Measurements from ENCODE around the gene DNAJC2. TPM values are rescaled to one million over a fixed set of nuclear protein-coding genes. Genes with fewer than 3 reads are reported as not detected.
A peak's percentile ranks its signal among the peaks of the same experiment; 100 is the strongest.

The DNAJC2 gene
- total RNA-seq: 10 to 100 TPM; 34.4 to 68.4 TPM

DNA sequence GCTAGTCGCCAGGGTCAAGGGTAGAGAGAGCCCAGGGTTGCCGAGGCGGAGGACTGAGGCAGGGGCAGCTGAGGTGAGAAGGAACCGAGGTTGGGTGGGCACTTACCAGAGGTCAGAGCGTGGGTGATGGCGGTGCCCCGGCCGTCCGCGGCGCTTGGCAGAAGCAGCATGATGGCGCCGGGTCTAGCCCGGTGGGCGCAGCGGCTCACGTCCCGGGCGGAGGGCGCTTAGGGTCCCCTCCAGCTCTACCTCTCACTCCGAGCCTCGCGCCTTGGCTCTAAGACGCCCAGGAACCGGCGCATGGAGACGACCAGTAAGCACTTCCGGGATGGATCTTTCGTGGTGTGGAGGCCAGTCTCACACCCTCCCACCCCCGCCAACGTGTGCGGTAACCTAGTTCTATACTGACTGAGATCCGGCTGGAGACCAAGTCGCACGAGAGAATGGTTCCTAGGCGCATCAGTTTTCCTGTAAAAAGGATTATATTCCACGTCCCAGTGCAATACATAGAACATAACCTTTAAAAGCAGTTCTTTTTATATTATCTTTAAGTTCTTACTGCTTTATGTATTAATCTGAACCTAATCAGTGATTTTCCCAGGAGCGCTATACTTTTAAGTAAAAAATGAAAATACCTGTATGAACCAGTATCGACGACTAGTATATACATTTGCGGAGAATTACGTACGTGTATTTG is at the start of gene DNAJC2:
Gene DNAJC2 (minus strand): TSS at position 315 of the 697 bp plus-strand sequence. CDS start 145 bp downstream, at position 170.
- DNase-seq (ENCODE audit: low spot score): peak; percentile 93
- peaks cover 52 to 61% of the 10 kb centered on the region in 2 donors for H3K4me1 Mint-ChIP-seq (ENCODE audit: low read depth in 2 of 2)

DNA sequence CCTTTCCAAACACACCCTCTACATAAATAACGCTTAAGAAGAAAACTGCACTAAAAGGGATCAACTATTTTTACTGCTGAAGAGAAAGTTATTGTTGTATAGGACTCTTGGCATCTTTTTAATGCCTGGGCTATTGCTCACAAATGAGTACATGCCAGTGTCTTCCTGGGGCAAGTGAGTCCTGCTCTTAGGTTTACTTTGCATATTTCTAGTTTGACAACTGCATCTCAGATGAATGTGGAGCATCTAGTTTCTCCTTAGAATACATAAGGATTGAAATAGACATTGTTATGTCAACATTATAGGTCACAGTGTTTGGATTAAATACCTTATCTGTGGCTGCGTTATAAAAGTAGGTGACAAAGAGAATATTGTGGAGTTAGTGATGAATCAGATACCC is 47.4 kb upstream of the DNAJC2 start:
- DNase-seq (ENCODE audit: low spot score) (no peak), ATAC-seq (no peak)
- Mint-ChIP-seq H3K9me3 (no peaks in the 10 kb centered on the region), H3K4me1 (ENCODE audit: low read depth in 2 of 2) (no peaks in the 10 kb centered on the region), H3K36me3 (no peaks in the 10 kb centered on the region), H3K4me3 (no peak overlapping the region), H3K27me3 (peaks cover 12 to 27% of the 10 kb centered on the region in 2 donors), H3K27ac (no peak overlapping the region)

More for the DNA sequence above, at the start of gene DNAJC2:
- Mint-ChIP-seq H3K27me3 (no peaks in the 10 kb centered on the region), H3K36me3 (peaks cover 24% of the 10 kb centered on the region), H3K27ac (peak within 1 kb of the TSS; percentile 98 to 100), H3K4me3 (peak within 1 kb of the TSS; percentile 99), H3K9me3 (no peaks in the 10 kb centered on the region)
- ATAC-seq: peak; percentile 97 to 98

GRCh38 chr7:103391150-103391549 is 46.6 kb upstream of the DNAJC2 start:
- Mint-ChIP-seq H3K4me3 (no peak overlapping the region), H3K27me3 (peaks cover 9 to 21% of the 10 kb centered on the region in 2 donors), H3K27ac (no peak overlapping the region), H3K36me3 (no peaks in the 10 kb centered on the region), H3K4me1 (ENCODE audit: low read depth in 2 of 2) (no peaks in the 10 kb centered on the region), H3K9me3 (no peaks in the 10 kb centered on the region)
- ATAC-seq (no peak), DNase-seq (ENCODE audit: low spot score) (no peak)

- no peaks in the 10 kb centered on the region for H3K36me3 Mint-ChIP-seq
- no peak overlapping the region for H3K27ac Mint-ChIP-seq
- peaks cover 11 to 18% of the 10 kb centered on the region in 2 donors for H3K27me3 Mint-ChIP-seq
- H3K4me3 Mint-ChIP-seq: no peak overlapping the region
- no peaks in the 10 kb centered on the region for H3K9me3 Mint-ChIP-seq
- DNase-seq (ENCODE audit: low spot score) (no peak), ATAC-seq (no peak)
- H3K4me1 Mint-ChIP-seq (ENCODE audit: low read depth in 2 of 2): no peaks in the 10 kb centered on the region
These were observed 44.7 kb upstream of the DNAJC2 start for GRCh38 chr7:103389263-103389662.

- Mint-ChIP-seq H3K9me3 (no peaks in the 10 kb centered on the region), H3K4me3 (no peak overlapping the region), H3K27me3 (peaks cover 11 to 18% of the 10 kb centered on the region in 2 donors), H3K4me1 (ENCODE audit: low read depth in 2 of 2) (no peaks in the 10 kb centered on the region), H3K36me3 (no peaks in the 10 kb centered on the region), H3K27ac (no peak overlapping the region)
- ATAC-seq (no peak), DNase-seq (ENCODE audit: low spot score) (no peak)
These were observed 44.0 kb upstream of the DNAJC2 start for GRCh38 chr7:103388469-103389140.

DNA sequence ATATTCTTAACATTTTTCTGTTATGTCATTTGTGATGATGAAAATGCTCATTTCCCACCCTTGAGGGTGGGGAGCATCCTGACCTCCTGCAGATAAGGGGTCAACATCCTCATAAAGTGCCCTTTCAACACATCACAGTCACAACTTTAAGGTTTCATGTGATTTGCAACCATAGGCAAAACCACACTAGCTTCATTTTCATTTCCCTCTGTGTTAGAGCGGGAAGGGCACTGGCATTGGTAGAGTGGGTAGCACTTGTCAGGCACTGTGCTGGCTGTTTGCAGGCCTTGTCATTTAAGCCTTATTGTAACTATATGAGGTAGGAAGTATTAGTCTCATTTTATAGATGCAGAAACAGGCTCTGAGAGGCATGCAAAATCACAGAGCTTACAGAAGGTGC is 42.7 kb upstream of the DNAJC2 start:
- ATAC-seq (no peak), DNase-seq (ENCODE audit: low spot score) (no peak)
- Mint-ChIP-seq H3K4me3 (no peak overlapping the region), H3K4me1 (ENCODE audit: low read depth in 2 of 2) (no peaks in the 10 kb centered on the region), H3K9me3 (no peaks in the 10 kb centered on the region), H3K27ac (no peak overlapping the region), H3K27me3 (peaks cover 11 to 18% of the 10 kb centered on the region in 2 donors), H3K36me3 (no peaks in the 10 kb centered on the region)

- H3K27me3 Mint-ChIP-seq: peaks cover 9 to 13% of the 10 kb centered on the region in 2 donors
- H3K36me3 Mint-ChIP-seq: no peaks in the 10 kb centered on the region
- no peaks in the 10 kb centered on the region for H3K4me1 Mint-ChIP-seq (ENCODE audit: low read depth in 2 of 2)
- ATAC-seq (no peak), DNase-seq (ENCODE audit: low spot score) (no peak)
- no peak overlapping the region for H3K4me3 Mint-ChIP-seq
- H3K9me3 Mint-ChIP-seq: no peaks in the 10 kb centered on the region
- no peak overlapping the region for H3K27ac Mint-ChIP-seq
These were observed 37.5 kb upstream of the DNAJC2 start for GRCh38 chr7:103382032-103382402.

DNA sequence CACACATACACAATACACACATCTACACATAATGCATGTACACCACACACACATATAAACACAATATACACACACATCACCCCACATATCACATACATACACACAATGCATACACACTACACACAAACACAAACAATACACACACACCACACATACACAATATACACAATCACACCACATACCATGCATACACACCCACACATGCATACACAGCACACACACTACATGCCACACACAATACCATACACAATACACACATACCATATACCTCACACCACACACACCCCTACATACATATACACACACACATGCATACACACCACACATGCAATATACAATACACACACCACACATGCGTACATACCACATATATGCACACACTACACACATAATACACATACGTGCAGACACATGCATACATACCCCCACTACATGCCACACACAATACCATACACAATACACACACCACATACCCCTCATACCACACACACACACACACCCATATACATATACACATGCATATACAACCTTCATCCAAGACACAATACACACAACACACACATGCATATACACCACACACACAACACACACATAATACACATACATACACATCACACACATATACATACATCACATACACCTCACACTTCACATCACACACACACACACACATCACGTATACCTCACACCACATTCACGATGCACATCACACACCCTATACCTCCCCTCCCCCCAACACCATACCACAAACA is 36.9 kb upstream of the DNAJC2 start:
- no peaks in the 10 kb centered on the region for H3K4me1 Mint-ChIP-seq (ENCODE audit: low read depth in 2 of 2)
- H3K9me3 Mint-ChIP-seq: no peaks in the 10 kb centered on the region
- H3K36me3 Mint-ChIP-seq: no peaks in the 10 kb centered on the region
- no peak for ATAC-seq
- H3K27me3 Mint-ChIP-seq: peaks cover 9 to 18% of the 10 kb centered on the region in 2 donors
- no peak overlapping the region for H3K27ac Mint-ChIP-seq
- no peak for DNase-seq (ENCODE audit: low spot score)
- no peak overlapping the region for H3K4me3 Mint-ChIP-seq

DNA sequence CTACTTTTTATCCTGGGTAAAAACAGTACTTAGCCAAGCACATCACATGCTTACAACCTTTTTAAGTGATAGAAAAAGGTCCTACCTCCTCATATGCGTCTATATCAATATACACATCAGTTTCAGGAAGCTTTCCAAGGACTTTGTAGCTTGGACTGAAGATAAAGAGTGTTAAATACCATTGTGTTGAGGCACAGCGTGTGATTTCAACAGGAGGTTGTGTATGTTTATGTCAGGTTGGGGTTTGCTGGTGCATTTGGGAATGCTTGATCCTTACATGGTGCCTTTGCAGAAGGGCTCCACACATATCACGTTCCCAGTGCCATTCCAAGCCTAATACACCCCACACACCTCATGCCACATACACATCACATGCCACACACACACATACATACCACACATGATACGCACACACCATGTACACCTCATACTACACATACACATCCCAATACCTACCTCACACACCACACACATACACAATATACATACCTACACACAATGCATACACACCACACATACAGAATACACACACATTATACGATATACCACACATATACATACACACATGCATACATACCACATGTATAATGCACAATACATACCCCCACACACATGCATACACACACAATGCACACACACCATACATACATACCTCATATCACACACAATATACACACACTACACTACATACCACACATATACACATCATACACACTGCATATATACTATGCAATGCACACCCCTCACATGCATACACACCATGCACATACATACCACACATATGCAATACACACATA is 36.0 kb upstream of the DNAJC2 start:
- Mint-ChIP-seq H3K9me3 (no peaks in the 10 kb centered on the region), H3K4me3 (no peak overlapping the region), H3K27me3 (peaks cover 9 to 18% of the 10 kb centered on the region in 2 donors), H3K4me1 (ENCODE audit: low read depth in 2 of 2) (no peaks in the 10 kb centered on the region), H3K36me3 (no peaks in the 10 kb centered on the region), H3K27ac (no peak overlapping the region)
- DNase-seq (ENCODE audit: low spot score) (no peak), ATAC-seq (no peak)

GRCh38 chr7:103379270-103379975 is 34.9 kb upstream of the DNAJC2 start:
- Mint-ChIP-seq H3K9me3 (no peaks in the 10 kb centered on the region), H3K36me3 (no peaks in the 10 kb centered on the region), H3K4me3 (no peak overlapping the region), H3K27ac (no peak overlapping the region), H3K4me1 (ENCODE audit: low read depth in 2 of 2) (no peaks in the 10 kb centered on the region), H3K27me3 (peaks cover 6 to 18% of the 10 kb centered on the region in 2 donors)
- DNase-seq (ENCODE audit: low spot score) (no peak), ATAC-seq (no peak)

- ATAC-seq (no peak), DNase-seq (ENCODE audit: low spot score) (no peak)
- Mint-ChIP-seq H3K4me3 (no peak overlapping the region), H3K27me3 (peaks cover 6 to 18% of the 10 kb centered on the region in 2 donors), H3K9me3 (no peaks in the 10 kb centered on the region), H3K27ac (no peak overlapping the region), H3K36me3 (no peaks in the 10 kb centered on the region), H3K4me1 (ENCODE audit: low read depth in 2 of 2) (no peaks in the 10 kb centered on the region)
These were observed 29.5 kb upstream of the DNAJC2 start for GRCh38 chr7:103373866-103374643.

- no peak for ATAC-seq
- no peak overlapping the region for H3K4me3 Mint-ChIP-seq
- H3K9me3 Mint-ChIP-seq: no peaks in the 10 kb centered on the region
- no peak for DNase-seq (ENCODE audit: low spot score)
- H3K36me3 Mint-ChIP-seq: peaks cover 16% of the 10 kb centered on the region
- no peaks in the 10 kb centered on the region for H3K27me3 Mint-ChIP-seq
- H3K27ac Mint-ChIP-seq: no peak overlapping the region
- no peaks in the 10 kb centered on the region for H3K4me1 Mint-ChIP-seq (ENCODE audit: low read depth in 2 of 2)
These were observed 24.9 kb upstream of the DNAJC2 start for GRCh38 chr7:103369432-103369831.
